HepG2 (cell line): ENCODE data around the gene CHEK1. TPM values are rescaled to one million over a fixed set of nuclear protein-coding genes. Genes with fewer than 3 reads are reported as not detected.

Experiments used
- FOXJ3 ChIP-seq: sonication (generic); formaldehyde crosslinking; IDR thresholded peaks from 2 replicates; pipeline ENCODE4 v1.4.0; 2020; ENCODE audit warnings: missing genetic modification reagents, mild to moderate bottlenecking, borderline replicate concordance
- HDAC1 ChIP-seq: sonication (generic); formaldehyde crosslinking; IDR thresholded peaks from 2 replicates; pipeline ENCODE4 v1.5.1; 2020; ENCODE audit warnings: mild to moderate bottlenecking, missing genetic modification reagents
- HHEX ChIP-seq: IDR thresholded peaks from 2 replicates; pipeline ENCODE4 v1.6.1; 2016; ENCODE audit warnings: control low read depth
- KAT7 ChIP-seq: IDR thresholded peaks from 2 replicates; pipeline ENCODE4 v1.6.1; 2018; ENCODE audit warnings: borderline replicate concordance, missing compliant biosample characterization
- MIER3 ChIP-seq: IDR thresholded peaks from 2 replicates; pipeline ENCODE4 v1.6.1; 2016; ENCODE audit warnings: missing compliant biosample characterization, borderline replicate concordance
- MTF1 ChIP-seq: sonication (generic); formaldehyde crosslinking; IDR thresholded peaks from 2 replicates; pipeline ENCODE4 v1.5.0; 2020; ENCODE audit warnings: missing genetic modification reagents
- NCOR1 ChIP-seq: fragments of 200-600 bp; sonication (generic); IDR thresholded peaks from 2 replicates; pipeline ENCODE4 v1.7.0; 2017; ENCODE audit warnings: antibody characterized with exemption, low read length, borderline replicate concordance
- RFX1 ChIP-seq: fragments of 450-650 bp; IDR thresholded peaks from 2 replicates; pipeline ENCODE4 v1.6.1; 2017
- STAT5B ChIP-seq: sonication (generic); formaldehyde crosslinking; IDR thresholded peaks from 2 replicates; pipeline ENCODE4 v1.4.0; 2020; ENCODE audit warnings: missing genetic modification reagents
- STAT6 ChIP-seq: sonication (generic); formaldehyde crosslinking; IDR thresholded peaks from 2 replicates; pipeline ENCODE4 v1.4.0; 2020; ENCODE audit warnings: missing genetic modification reagents, mild to moderate bottlenecking, borderline replicate concordance
- ZNF235 ChIP-seq: sonication (generic); formaldehyde crosslinking; IDR thresholded peaks from 2 replicates; pipeline ENCODE4 v1.8.1; 2023; ENCODE audit warnings: mild to moderate bottlenecking, missing genetic modification reagents, borderline replicate concordance
- ZNF670 ChIP-seq: sonication (generic); formaldehyde crosslinking; IDR thresholded peaks from 2 replicates; pipeline ENCODE4 v1.8.0; 2022; ENCODE audit warnings: mild to moderate bottlenecking, missing genetic modification reagents, borderline replicate concordance
- ZSCAN12 ChIP-seq: sonication (generic); formaldehyde crosslinking; IDR thresholded peaks from 2 replicates; pipeline ENCODE4 v1.9.0; 2021; ENCODE audit warnings: mild to moderate bottlenecking, missing genetic modification reagents
- polyA plus RNA-seq, 8 experiments: library from polyadenylated mRNA; depleted of rRNA in 3 of 8; stranded (reverse) in 7 of 8; unstranded in 1 of 8; fragments of >200 nt; fragmentation: Illumina TruSeq in 4 of 8; extraction: Trizol in 4 of 8; gene quantifications; 2 replicates each; pipeline versions ENCODE4 v1.2.1 to v1.2.3, GENCODE V29; 2011 to 2016; ENCODE audit warnings: low read depth in 4 of 8, missing spikeins in 1 of 8, mixed read lengths in 1 of 8; ENCODE audit not compliant: insufficient read depth in 1 of 8
- total RNA-seq, 5 experiments: library from RNA; depleted of rRNA; stranded (reverse); fragments of >200 nt; fragmentation: Illumina TruSeq; extraction: Trizol; gene quantifications; 2 replicates each; pipeline ENCODE4 v1.2.3, GENCODE V29; 2016; ENCODE audit warnings: low read depth in 1 of 5
- TF ChIP-seq, protein P1 (sequence below): sonication (generic); formaldehyde crosslinking; IDR thresholded peaks from 2 replicates; pipeline ENCODE4 v1.4.0; 2020; ENCODE audit warnings: missing genetic modification reagents
- TF ChIP-seq, protein P2 (sequence below): sonication (generic); formaldehyde crosslinking; IDR thresholded peaks from 2 replicates; pipeline ENCODE4 v1.8.0; 2022; ENCODE audit warnings: low read depth, missing genetic modification reagents
- TF ChIP-seq, protein P3 (sequence below): sonication (generic); formaldehyde crosslinking; IDR thresholded peaks from 2 replicates; pipeline ENCODE4 v1.5.0; 2020; ENCODE audit warnings: mild to moderate bottlenecking, low read depth, missing genetic modification reagents, borderline replicate concordance
- TF ChIP-seq, protein P4 (sequence below): sonication (generic); formaldehyde crosslinking; IDR thresholded peaks from 2 replicates; pipeline ENCODE4 v1.8.0; 2022; ENCODE audit warnings: missing genetic modification reagents, mild to moderate bottlenecking, moderate library complexity, borderline replicate concordance

Gene CHEK1
- total and polyA plus RNA-seq, 2 of the 13 experiments (the other 11 are each of a cell fraction or from before 2014, with no cell fraction given) = 17.8 to 83.2 TPM

DNA sequence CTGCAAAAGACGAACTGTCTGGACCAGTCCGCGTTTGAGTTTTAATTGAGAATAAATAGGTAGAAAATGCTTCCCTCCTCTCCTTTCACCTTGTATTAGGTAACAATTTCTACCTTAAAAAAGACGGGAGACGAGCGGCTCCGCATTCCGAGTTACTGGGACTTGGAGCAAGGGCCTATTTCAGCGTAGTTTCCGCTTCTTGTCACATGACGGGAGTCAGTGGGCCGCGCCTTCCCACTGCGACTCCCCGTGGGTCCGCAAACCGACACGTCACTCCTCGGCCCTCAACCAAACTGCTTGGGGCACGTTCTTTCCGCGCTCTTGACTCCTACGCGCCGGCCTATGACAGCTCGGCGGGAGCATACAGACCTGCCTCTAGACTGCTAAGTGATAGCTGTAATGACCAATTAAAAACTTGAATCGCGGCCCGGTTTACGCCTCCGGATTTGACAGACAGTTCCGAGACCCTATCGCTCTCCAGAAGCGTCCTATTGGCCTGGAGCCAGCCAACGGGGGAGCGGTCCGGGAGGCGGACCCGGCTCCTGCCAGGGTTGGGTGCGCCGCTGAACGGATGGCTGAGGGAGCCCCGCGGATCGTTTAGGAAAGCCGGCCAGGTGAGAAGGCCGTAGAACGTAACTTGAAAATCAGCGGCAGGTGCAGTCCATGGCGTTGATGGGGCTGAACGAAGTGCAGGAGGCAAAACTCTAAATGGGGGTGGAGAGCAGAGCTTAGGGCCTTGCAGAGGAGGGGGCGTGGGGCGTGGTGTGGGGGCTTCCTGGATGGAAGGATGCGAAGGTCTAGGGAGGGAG is 32.5 kb upstream of the CHEK1 start, which contains the start of gene STT3A (continued):
- TF ChIP-seq FOXJ3 = no peak; the same call in 1 of the 2 replicates
- 0 out of 2 replicates have a peak, but pooled peaks have one; percentile 20 for TF ChIP-seq NCOR1
- TF ChIP-seq MTF1 (CRISPR knock-in tag) = no peak
- peak; percentile 16; the same call in 1 of the 2 replicates for TF ChIP-seq MIER3 (CRISPR knock-in tag)
- TF ChIP-seq, protein P1, sequence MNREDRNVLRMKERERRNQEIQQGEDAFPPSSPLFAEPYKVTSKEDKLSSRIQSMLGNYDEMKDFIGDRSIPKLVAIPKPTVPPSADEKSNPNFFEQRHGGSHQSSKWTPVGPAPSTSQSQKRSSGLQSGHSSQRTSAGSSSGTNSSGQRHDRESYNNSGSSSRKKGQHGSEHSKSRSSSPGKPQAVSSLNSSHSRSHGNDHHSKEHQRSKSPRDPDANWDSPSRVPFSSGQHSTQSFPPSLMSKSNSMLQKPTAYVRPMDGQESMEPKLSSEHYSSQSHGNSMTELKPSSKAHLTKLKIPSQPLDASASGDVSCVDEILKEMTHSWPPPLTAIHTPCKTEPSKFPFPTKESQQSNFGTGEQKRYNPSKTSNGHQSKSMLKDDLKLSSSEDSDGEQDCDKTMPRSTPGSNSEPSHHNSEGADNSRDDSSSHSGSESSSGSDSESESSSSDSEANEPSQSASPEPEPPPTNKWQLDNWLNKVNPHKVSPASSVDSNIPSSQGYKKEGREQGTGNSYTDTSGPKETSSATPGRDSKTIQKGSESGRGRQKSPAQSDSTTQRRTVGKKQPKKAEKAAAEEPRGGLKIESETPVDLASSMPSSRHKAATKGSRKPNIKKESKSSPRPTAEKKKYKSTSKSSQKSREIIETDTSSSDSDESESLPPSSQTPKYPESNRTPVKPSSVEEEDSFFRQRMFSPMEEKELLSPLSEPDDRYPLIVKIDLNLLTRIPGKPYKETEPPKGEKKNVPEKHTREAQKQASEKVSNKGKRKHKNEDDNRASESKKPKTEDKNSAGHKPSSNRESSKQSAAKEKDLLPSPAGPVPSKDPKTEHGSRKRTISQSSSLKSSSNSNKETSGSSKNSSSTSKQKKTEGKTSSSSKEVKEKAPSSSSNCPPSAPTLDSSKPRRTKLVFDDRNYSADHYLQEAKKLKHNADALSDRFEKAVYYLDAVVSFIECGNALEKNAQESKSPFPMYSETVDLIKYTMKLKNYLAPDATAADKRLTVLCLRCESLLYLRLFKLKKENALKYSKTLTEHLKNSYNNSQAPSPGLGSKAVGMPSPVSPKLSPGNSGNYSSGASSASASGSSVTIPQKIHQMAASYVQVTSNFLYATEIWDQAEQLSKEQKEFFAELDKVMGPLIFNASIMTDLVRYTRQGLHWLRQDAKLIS (CRISPR knock-in tag) = no peak; the same call in 1 of the 2 replicates
- TF ChIP-seq HDAC1 = peak; percentile 29; the same call in 1 of the 2 replicates
- TF ChIP-seq, protein P2, sequence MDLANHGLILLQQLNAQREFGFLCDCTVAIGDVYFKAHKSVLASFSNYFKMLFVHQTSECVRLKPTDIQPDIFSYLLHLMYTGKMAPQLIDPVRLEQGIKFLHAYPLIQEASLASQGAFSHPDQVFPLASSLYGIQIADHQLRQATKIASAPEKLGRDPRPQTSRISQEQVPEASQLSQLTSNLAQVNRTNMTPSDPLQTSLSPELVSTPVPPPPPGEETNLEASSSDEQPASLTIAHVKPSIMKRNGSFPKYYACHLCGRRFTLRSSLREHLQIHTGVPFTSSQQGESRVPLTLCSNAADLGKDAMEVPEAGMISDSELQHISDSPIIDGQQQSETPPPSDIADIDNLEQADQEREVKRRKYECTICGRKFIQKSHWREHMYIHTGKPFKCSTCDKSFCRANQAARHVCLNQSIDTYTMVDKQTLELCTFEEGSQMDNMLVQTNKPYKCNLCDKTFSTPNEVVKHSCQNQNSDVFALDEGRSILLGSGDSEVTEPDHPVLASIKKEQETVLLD (CRISPR knock-in tag) = peak; percentile 62; the same call in 1 of the 2 replicates
- no peak for TF ChIP-seq HHEX (CRISPR knock-in tag)
- no peak for TF ChIP-seq STAT5B (CRISPR knock-in tag)
- TF ChIP-seq RFX1 = no peak
- TF ChIP-seq, protein P3, sequence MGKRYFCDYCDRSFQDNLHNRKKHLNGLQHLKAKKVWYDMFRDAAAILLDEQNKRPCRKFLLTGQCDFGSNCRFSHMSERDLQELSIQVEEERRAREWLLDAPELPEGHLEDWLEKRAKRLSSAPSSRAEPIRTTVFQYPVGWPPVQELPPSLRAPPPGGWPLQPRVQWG (CRISPR knock-in tag) = no peak
- TF ChIP-seq STAT6 (CRISPR knock-in tag) = peak; percentile 70; the same call in 1 of the 2 replicates
- TF ChIP-seq ZSCAN12 (CRISPR knock-in tag) = peak; percentile 61; the same call in 1 of the 2 replicates
- TF ChIP-seq ZNF670 (CRISPR knock-in tag) = no peak
- TF ChIP-seq, protein P4, sequence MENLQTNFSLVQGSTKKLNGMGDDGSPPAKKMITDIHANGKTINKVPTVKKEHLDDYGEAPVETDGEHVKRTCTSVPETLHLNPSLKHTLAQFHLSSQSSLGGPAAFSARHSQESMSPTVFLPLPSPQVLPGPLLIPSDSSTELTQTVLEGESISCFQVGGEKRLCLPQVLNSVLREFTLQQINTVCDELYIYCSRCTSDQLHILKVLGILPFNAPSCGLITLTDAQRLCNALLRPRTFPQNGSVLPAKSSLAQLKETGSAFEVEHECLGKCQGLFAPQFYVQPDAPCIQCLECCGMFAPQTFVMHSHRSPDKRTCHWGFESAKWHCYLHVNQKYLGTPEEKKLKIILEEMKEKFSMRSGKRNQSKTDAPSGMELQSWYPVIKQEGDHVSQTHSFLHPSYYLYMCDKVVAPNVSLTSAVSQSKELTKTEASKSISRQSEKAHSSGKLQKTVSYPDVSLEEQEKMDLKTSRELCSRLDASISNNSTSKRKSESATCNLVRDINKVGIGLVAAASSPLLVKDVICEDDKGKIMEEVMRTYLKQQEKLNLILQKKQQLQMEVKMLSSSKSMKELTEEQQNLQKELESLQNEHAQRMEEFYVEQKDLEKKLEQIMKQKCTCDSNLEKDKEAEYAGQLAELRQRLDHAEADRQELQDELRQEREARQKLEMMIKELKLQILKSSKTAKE (CRISPR knock-in tag) = no peak
- TF ChIP-seq ZNF235 (CRISPR knock-in tag) = no peak
- peak; percentile 62 for TF ChIP-seq KAT7
